Measurements from ENCODE around the gene TNNC1. TPM values are rescaled to one million over a fixed set of nuclear protein-coding genes. Genes with fewer than 3 reads are reported as not detected.

Gene TNNC1
- total and polyA plus RNA-seq, 12 donors = 1.1 to 42.0 (median 6.3) TPM

DNA sequence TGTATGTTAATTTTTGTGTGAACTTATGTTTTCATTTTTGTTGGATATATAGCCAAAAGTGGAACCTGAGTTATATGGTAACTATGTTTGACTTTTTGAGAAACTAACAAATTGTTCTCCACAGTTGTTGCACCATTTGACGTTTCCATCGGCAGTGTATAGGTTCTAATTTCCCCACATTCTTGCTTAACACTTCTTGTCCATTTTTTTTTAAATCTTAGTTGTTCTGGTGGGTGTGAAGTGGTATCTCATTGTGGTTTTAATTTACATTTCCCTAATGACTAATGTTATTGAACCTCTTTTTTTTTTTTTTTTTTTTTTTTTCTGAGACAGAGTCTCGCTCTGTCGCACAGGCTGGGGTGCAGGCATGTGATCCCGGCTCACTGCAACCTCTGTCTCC, 9.6 kb upstream of the TNNC1 start:
- TF ChIP-seq, protein P1, sequence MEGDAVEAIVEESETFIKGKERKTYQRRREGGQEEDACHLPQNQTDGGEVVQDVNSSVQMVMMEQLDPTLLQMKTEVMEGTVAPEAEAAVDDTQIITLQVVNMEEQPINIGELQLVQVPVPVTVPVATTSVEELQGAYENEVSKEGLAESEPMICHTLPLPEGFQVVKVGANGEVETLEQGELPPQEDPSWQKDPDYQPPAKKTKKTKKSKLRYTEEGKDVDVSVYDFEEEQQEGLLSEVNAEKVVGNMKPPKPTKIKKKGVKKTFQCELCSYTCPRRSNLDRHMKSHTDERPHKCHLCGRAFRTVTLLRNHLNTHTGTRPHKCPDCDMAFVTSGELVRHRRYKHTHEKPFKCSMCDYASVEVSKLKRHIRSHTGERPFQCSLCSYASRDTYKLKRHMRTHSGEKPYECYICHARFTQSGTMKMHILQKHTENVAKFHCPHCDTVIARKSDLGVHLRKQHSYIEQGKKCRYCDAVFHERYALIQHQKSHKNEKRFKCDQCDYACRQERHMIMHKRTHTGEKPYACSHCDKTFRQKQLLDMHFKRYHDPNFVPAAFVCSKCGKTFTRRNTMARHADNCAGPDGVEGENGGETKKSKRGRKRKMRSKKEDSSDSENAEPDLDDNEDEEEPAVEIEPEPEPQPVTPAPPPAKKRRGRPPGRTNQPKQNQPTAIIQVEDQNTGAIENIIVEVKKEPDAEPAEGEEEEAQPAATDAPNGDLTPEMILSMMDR (IDR thresholded peaks at IDR 0.05) = no peak
- TF ChIP-seq POLR2A (IDR thresholded peaks at IDR 0.05) = no peak
- peaks cover 0 to 49% of the 10 kb centered on the region in 2 donors for H3K36me3 ChIP-seq (replicated peaks in 1 of 2)
- no peaks in the 10 kb centered on the region for H3K9me3 ChIP-seq (replicated peaks in 1 of 3)
- no peak for DNase-seq
- no peak overlapping the region for H3K27ac ChIP-seq
- no peaks in the 10 kb centered on the region for H3K27me3 ChIP-seq
- peaks cover 0 to 26% of the 10 kb centered on the region in 2 donors for H3K4me1 ChIP-seq (replicated peaks in 1 of 2)
- 73 to 91% (median 90%) methylated on average over 5 of the region's 5 CpGs for WGBS, 4 donors
- H3K4me3 ChIP-seq = no peak overlapping the region
- intact Hi-C loops (cut with DNase I) = no loop called here

DNA sequence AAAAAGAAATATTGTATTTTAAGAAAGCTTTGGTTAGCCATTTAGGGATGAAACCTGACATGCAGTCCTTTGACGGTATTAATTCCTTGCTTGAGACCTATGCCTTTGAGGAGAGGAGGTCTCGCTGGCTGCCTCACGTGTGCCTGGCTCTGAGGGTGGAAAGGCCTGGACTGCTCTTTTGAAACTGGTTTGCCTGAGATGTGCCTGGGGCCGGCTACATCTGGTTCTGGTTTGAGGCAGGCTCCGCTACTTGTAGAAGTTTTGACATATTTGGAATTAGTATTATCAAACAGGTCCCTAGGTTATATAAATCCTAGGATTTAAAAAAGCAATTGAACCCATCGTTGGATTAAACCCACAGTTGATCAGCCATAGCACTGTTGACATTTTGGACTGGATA, 8.0 kb upstream of the TNNC1 start:
- 74 to 86% (median 78%) methylated on average over 6 of the region's 6 CpGs for WGBS, 4 donors
- peaks cover under 1 to 25% of the 10 kb centered on the region in 2 donors for H3K4me1 ChIP-seq (replicated peaks in 1 of 2)

DNA sequence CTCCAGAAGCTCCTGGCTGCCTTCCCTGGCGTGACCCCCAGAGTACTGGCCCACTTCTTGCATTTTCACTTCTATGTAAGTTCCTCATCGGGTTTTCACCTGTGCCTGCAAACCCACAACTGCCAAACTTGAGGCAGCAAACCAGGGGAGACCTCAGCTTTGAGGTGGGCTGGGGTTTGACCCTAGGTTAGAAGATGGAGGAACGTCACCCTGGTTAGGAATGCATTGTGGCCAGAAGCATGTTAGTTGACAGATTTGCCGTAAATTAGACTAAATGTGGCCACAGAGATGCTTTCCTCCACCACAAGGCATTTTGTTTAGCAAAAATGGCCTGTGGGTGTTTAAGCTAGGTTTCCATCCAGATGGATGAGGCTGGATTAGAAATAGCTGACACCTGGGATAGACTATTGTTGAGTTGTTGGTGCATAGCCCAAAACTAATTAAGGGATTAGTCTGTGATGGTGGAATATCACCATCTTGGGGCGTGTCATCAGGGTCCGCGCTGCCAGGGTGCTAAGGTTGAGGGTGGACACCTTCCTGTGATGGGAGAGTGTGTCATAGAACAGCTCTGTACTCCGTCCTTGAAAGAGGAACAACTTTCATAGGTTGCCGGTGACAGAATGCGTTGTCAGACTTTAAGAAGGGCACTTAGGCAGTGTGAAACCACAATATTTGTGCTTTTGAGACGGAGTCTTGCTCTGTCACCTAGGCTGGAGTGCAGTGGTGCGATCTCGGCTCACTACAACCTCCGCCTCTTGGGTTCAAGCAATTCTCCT, 5.1 kb upstream of the TNNC1 start:
- WGBS, 4 donors = 89 to 93% (median 91%) methylated on average over 12 to 14 of the region's 14 CpGs
- Histone ChIP-seq H3K4me1 (replicated peaks in 1 of 2) (peaks cover 5 to 36% of the 10 kb centered on the region in 2 donors), H3K9me3 (replicated peaks in 1 of 3) (no peaks in the 10 kb centered on the region), H3K27ac (peak overlapping the region in 1 of 5 donors; percentile 2), H3K27me3 (no peaks in the 10 kb centered on the region), H3K36me3 (replicated peaks in 1 of 2) (peaks cover 0 to 47% of the 10 kb centered on the region in 2 donors), H3K4me3 (no peak overlapping the region)
- TF ChIP-seq, protein P1 (IDR thresholded peaks at IDR 0.05) = no peak
- no peak for TF ChIP-seq POLR2A (IDR thresholded peaks at IDR 0.05)
- intact Hi-C loops (cut with DNase I) = no loop called here
- no peak for DNase-seq

More for the DNA sequence above, 8.0 kb upstream of the TNNC1 start:
- TF ChIP-seq, protein P1 (IDR thresholded peaks at IDR 0.05) = no peak
- no peak for TF ChIP-seq POLR2A (IDR thresholded peaks at IDR 0.05)
- no peak for DNase-seq
- no peaks in the 10 kb centered on the region for H3K27me3 ChIP-seq
- intact Hi-C loops (cut with DNase I) = no loop called here
- H3K36me3 ChIP-seq (replicated peaks in 1 of 2) = peaks cover 0 to 60% of the 10 kb centered on the region in 2 donors
- H3K27ac ChIP-seq = no peak overlapping the region
- no peaks in the 10 kb centered on the region for H3K9me3 ChIP-seq (replicated peaks in 1 of 3)
- H3K4me3 ChIP-seq = no peak overlapping the region

DNA sequence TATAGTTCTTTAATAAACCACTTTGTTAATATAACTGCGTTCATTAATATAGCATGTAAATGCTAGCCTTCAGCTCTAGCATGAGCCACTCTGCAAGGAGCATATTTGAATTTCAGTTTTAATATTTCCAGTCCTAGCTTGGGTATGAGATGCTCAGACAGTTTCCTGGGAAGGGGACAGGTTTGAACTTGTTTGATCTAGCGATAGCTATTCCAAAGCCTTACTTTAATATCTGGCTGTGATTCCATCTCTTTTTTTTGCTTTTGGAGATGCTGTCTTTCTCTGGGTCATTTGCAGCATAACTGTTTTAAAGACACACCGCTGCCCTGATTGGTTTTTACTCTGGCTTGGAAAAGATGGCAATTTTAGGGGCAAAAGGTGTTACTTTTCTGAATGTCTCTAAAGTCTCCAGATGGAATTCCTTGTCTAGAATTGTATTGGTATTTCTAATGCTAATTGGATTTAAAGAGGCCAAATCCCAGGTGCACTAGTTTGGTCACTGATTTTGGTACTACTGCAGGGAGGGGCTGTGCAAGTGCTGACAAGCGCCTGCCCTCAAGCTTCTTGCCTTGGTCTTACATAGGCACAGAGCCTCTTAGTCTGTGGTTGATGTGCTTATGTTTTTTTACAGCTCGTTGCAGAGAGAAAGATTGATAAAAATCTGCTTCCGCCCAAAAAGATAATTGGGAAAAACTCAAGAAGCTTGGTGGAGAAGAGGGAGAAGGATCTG, 4.4 kb upstream of the TNNC1 start:
- WGBS, 4 donors = 72 to 81% (median 76%) methylated on average over 5 to 6 of the region's 6 CpGs
- no peak overlapping the region for H3K4me3 ChIP-seq
- peaks cover 5 to 36% of the 10 kb centered on the region in 2 donors for H3K4me1 ChIP-seq (replicated peaks in 1 of 2)
- no peaks in the 10 kb centered on the region for H3K9me3 ChIP-seq (replicated peaks in 1 of 3)
- no peak overlapping the region for H3K27ac ChIP-seq
- peaks cover 0 to 47% of the 10 kb centered on the region in 2 donors for H3K36me3 ChIP-seq (replicated peaks in 1 of 2)
- DNase-seq = no peak
- intact Hi-C loops (cut with DNase I) = no loop called here
- H3K27me3 ChIP-seq = no peaks in the 10 kb centered on the region
- no peak for TF ChIP-seq POLR2A (IDR thresholded peaks at IDR 0.05)
- TF ChIP-seq, protein P1 (IDR thresholded peaks at IDR 0.05) = no peak

Measured in adrenal gland (tissue), 12 donors.